HepG2 (cell line): Measurements from ENCODE around the gene TSSK3. TPM values are rescaled to one million over a fixed set of nuclear protein-coding genes. Genes with fewer than 3 reads are reported as not detected.

Experiments used
- ADNP ChIP-seq: sonication (generic); formaldehyde crosslinking; IDR thresholded peaks from 2 replicates; pipeline ENCODE4 v1.4.0; 2020; ENCODE audit warnings: missing genetic modification reagents
- EED ChIP-seq: sonication (generic); formaldehyde crosslinking; IDR thresholded peaks from 2 replicates; pipeline ENCODE4 v1.5.0; 2020; ENCODE audit warnings: mild to moderate bottlenecking, missing genetic modification reagents
- FOXP1 ChIP-seq, 2 experiments: fragments of 450-650 bp in 1 of 2; IDR thresholded peaks; 2 replicates each; pipeline ENCODE4 v1.6.1; 2017 to 2018; ENCODE audit warnings: antibody characterized with exemption in 1 of 2
- GATAD2A ChIP-seq: IDR thresholded peaks from 2 replicates; pipeline ENCODE4 v1.6.1; 2016
- HMGA1 ChIP-seq: sonication (generic); formaldehyde crosslinking; conservative IDR thresholded peaks from 2 replicates; pipeline ENCODE4 v1.4.0; 2020; ENCODE audit warnings: missing genetic modification reagents
- IRX3 ChIP-seq: sonication (generic); formaldehyde crosslinking; IDR thresholded peaks from 2 replicates; pipeline ENCODE4 v1.8.1; 2023; ENCODE audit warnings: mild to moderate bottlenecking, low read depth, missing genetic modification reagents, borderline replicate concordance
- MEF2D ChIP-seq: sonication (generic); formaldehyde crosslinking; IDR thresholded peaks from 2 replicates; pipeline ENCODE4 v1.5.1; 2020; ENCODE audit warnings: mild to moderate bottlenecking, missing genetic modification reagents
- NR2F1 ChIP-seq, 2 experiments: fragments of 450-650 bp in 1 of 2; formaldehyde crosslinking in 1 of 2; IDR thresholded peaks; 2 replicates each; pipeline versions ENCODE4 v1.5.0 to v1.6.1; 2016 to 2020; ENCODE audit warnings: mild to moderate bottlenecking in 1 of 2, missing compliant biosample characterization in 1 of 2, missing genetic modification reagents in 1 of 2, moderate library complexity in 1 of 2
- RARA ChIP-seq: IDR thresholded peaks from 2 replicates; pipeline ENCODE4 v1.6.1; 2016; ENCODE audit warnings: missing genetic modification reagents, missing compliant biosample characterization
- REPIN1 ChIP-seq: sonication (generic); formaldehyde crosslinking; IDR thresholded peaks from 2 replicates; pipeline ENCODE4 v1.8.0; 2022; ENCODE audit warnings: missing genetic modification reagents, low read depth, mild to moderate bottlenecking, borderline replicate concordance
- SMAD3 ChIP-seq: sonication (generic); formaldehyde crosslinking; IDR thresholded peaks from 2 replicates; pipeline ENCODE4 v1.4.0; 2020; ENCODE audit warnings: missing genetic modification reagents
- ZBTB21 ChIP-seq: sonication (generic); formaldehyde crosslinking; IDR thresholded peaks from 2 replicates; pipeline ENCODE4 v1.4.0; 2020; ENCODE audit warnings: missing genetic modification reagents
- ZFP62 ChIP-seq: sonication (generic); formaldehyde crosslinking; IDR thresholded peaks from 2 replicates; pipeline ENCODE4 v1.4.0; 2020; ENCODE audit warnings: missing genetic modification reagents
- ZNF225 ChIP-seq: sonication (generic); formaldehyde crosslinking; IDR thresholded peaks from 2 replicates; pipeline ENCODE4 v1.4.0; 2020; ENCODE audit warnings: mild to moderate bottlenecking, missing genetic modification reagents
- ZNF232 ChIP-seq: sonication (generic); formaldehyde crosslinking; IDR thresholded peaks from 2 replicates; pipeline ENCODE4 v1.4.0; 2020; ENCODE audit warnings: missing genetic modification reagents, borderline replicate concordance
- ZNF354B ChIP-seq: sonication (generic); formaldehyde crosslinking; IDR thresholded peaks from 2 replicates; pipeline ENCODE4 v1.8.0; 2022; ENCODE audit warnings: mild to moderate bottlenecking, missing genetic modification reagents
- ZNF512B ChIP-seq: sonication (generic); formaldehyde crosslinking; IDR thresholded peaks from 2 replicates; pipeline ENCODE4 v1.5.1; 2020; ENCODE audit warnings: missing genetic modification reagents, mild to moderate bottlenecking, borderline replicate concordance
- ZNF547 ChIP-seq: sonication (generic); formaldehyde crosslinking; IDR thresholded peaks from 2 replicates; pipeline ENCODE4 v1.5.1; 2020; ENCODE audit warnings: mild to moderate bottlenecking, missing genetic modification reagents
- ZNF740 ChIP-seq: sonication (generic); formaldehyde crosslinking; IDR thresholded peaks from 2 replicates; pipeline ENCODE4 v1.4.0; 2020; ENCODE audit warnings: missing genetic modification reagents
- ZNF775 ChIP-seq: sonication (generic); formaldehyde crosslinking; IDR thresholded peaks from 2 replicates; pipeline ENCODE4 v1.4.0; 2020; ENCODE audit warnings: missing genetic modification reagents, mild to moderate bottlenecking, moderate library complexity, borderline replicate concordance
- polyA plus RNA-seq, 8 experiments: library from polyadenylated mRNA; depleted of rRNA in 3 of 8; stranded (reverse) in 7 of 8; unstranded in 1 of 8; fragments of >200 nt; fragmentation: Illumina TruSeq in 4 of 8; extraction: Trizol in 4 of 8; gene quantifications; 2 replicates each; pipeline versions ENCODE4 v1.2.1 to v1.2.3, GENCODE V29; 2011 to 2016; ENCODE audit warnings: low read depth in 4 of 8, missing spikeins in 1 of 8, mixed read lengths in 1 of 8; ENCODE audit not compliant: insufficient read depth in 1 of 8
- total RNA-seq, 5 experiments: library from RNA; depleted of rRNA; stranded (reverse); fragments of >200 nt; fragmentation: Illumina TruSeq; extraction: Trizol; gene quantifications; 2 replicates each; pipeline ENCODE4 v1.2.3, GENCODE V29; 2016; ENCODE audit warnings: low read depth in 1 of 5
- TF ChIP-seq, protein P1 (sequence below): sonication (generic); formaldehyde crosslinking; IDR thresholded peaks from 2 replicates; pipeline ENCODE4 v1.4.0; 2020; ENCODE audit warnings: missing genetic modification reagents
- TF ChIP-seq, protein P2 (sequence below): IDR thresholded peaks from 2 replicates; pipeline ENCODE4 v1.6.1; 2016; ENCODE audit warnings: low read depth
- TF ChIP-seq, protein P3 (sequence below): sonication (generic); formaldehyde crosslinking; IDR thresholded peaks from 2 replicates; pipeline ENCODE4 v1.5.0; 2020; ENCODE audit warnings: missing genetic modification reagents

Gene TSSK3
- total and polyA plus RNA-seq, 2 of the 13 experiments (the other 11 are each of a cell fraction or from before 2014, with no cell fraction given) = 1.0 to 1.1 TPM

DNA sequence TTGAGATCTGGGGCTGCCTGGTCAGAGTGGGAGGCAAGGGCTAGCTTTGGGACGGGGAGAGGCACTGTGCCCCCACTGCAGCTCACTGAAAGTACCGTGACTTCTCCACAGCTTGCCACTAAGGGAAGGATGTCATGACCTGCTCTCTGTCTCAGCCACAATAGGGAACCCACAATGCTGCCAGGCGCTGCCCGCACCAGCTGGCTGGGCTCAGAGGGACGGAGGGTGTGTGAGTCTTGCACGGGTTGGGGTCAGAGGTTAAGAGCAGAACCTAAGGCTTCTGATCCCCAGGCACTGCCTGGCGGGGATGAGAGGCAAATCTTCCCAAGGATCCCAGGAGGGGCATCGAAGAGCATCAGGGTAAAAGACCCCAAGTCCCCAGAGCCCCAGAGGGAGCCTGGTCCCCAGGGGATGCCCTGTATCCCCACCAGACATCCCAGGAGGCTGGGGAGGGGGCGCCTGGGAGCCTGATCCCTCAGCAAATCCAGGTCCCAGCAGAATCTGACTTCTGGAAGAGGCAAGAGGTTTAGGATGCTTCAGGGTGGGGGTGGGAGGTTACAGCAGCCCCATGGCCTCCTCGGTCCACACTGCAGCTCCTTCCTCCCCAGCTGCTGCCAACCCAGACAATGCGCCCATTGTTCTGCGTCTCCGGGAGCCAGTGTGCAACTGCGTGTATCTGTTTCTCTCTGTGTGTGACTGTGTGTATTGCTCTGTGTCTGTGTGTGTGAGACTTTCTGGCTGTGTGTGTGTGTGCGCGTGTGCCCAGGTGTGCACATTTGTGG is 24.3 kb upstream of the TSSK3 start (continued):
- TF ChIP-seq ZNF740 (CRISPR knock-in tag) (no peak), FOXP1 (IDR thresholded peaks at IDR 0.05) (no peak), FOXP1 (CRISPR knock-in tag; IDR thresholded peaks at IDR 0.05) (peak; percentile 38; the same call in 1 of the 2 replicates), IRX3 (CRISPR knock-in tag) (no peak), ZFP62 (no peak), ZBTB21 (no peak), ZNF354B (no peak), ZNF512B (CRISPR knock-in tag) (no peak), SMAD3 (CRISPR knock-in tag) (no peak), ZNF232 (CRISPR knock-in tag) (no peak), ZNF547 (CRISPR knock-in tag) (no peak), RARA (CRISPR knock-in tag) (0 out of 2 replicates have a peak, but pooled peaks have one; percentile 15), NR2F1 (CRISPR knock-in tag; IDR thresholded peaks at IDR 0.05) (no peak), EED (CRISPR knock-in tag) (peak; percentile 25; the same call in 1 of the 2 replicates), MEF2D (CRISPR knock-in tag) (no peak), ZNF775 (no peak), ADNP (CRISPR knock-in tag) (no peak), ZNF225 (CRISPR knock-in tag) (no peak), GATAD2A (CRISPR knock-in tag) (peak; percentile 78), HMGA1 (no peak), REPIN1 (CRISPR knock-in tag) (no peak)
- TF ChIP-seq, protein P1, sequence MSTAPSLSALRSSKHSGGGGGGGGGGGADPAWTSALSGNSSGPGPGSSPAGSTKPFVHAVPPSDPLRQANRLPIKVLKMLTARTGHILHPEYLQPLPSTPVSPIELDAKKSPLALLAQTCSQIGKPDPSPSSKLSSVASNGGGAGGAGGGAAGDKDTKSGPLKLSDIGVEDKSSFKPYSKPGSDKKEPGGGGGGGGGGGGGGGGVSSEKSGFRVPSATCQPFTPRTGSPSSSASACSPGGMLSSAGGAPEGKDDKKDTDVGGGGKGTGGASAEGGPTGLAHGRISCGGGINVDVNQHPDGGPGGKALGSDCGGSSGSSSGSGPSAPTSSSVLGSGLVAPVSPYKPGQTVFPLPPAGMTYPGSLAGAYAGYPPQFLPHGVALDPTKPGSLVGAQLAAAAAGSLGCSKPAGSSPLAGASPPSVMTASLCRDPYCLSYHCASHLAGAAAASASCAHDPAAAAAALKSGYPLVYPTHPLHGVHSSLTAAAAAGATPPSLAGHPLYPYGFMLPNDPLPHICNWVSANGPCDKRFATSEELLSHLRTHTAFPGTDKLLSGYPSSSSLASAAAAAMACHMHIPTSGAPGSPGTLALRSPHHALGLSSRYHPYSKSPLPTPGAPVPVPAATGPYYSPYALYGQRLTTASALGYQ = no peak
- TF ChIP-seq, protein P2, sequence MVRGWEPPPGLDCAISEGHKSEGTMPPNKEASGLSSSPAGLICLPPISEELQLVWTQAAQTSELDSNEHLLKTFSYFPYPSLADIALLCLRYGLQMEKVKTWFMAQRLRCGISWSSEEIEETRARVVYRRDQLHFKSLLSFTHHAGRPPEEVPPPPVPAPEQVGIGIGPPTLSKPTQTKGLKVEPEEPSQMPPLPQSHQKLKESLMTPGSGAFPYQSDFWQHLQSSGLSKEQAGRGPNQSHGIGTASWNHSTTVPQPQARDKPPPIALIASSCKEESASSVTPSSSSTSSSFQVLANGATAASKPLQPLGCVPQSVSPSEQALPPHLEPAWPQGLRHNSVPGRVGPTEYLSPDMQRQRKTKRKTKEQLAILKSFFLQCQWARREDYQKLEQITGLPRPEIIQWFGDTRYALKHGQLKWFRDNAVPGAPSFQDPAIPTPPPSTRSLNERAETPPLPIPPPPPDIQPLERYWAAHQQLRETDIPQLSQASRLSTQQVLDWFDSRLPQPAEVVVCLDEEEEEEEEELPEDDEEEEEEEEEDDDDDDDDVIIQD (CRISPR knock-in tag) = 0 out of 2 replicates have a peak, but pooled peaks have one; percentile 10
- TF ChIP-seq, protein P3, sequence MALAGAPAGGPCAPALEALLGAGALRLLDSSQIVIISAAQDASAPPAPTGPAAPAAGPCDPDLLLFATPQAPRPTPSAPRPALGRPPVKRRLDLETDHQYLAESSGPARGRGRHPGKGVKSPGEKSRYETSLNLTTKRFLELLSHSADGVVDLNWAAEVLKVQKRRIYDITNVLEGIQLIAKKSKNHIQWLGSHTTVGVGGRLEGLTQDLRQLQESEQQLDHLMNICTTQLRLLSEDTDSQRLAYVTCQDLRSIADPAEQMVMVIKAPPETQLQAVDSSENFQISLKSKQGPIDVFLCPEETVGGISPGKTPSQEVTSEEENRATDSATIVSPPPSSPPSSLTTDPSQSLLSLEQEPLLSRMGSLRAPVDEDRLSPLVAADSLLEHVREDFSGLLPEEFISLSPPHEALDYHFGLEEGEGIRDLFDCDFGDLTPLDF (CRISPR knock-in tag) = no peak
